Cardiac muscle cell (in vitro differentiated cells and primary cell): ENCODE data around the gene PRR15L. TPM values are rescaled to one million over a fixed set of nuclear protein-coding genes. Genes with fewer than 3 reads are reported as not detected.

Experiments
- DNase-seq, 2 donors: peaks; one replicate each; pipeline versions ENCODE4 v3.0.0 to v3.0.0-alpha.2; 2010 to 2017; ENCODE audit warnings: low read depth in 1 of 2, low spot score in 1 of 2
- H3K27ac ChIP-seq: fragments of 200-600 bp; sonication (generic); 2 replicates; pipeline ENCODE4 v1.5.1; 2016
- H3K27me3 ChIP-seq: fragments of 200-600 bp; sonication (generic); 2 replicates; pipeline ENCODE4 v1.6.0; 2016; ENCODE audit warnings: control low read depth
- H3K36me3 ChIP-seq: fragments of 200-600 bp; sonication (generic); 2 replicates; pipeline ENCODE4 v1.5.1; 2016; ENCODE audit warnings: control low read depth
- H3K4me1 ChIP-seq: fragments of 200-600 bp; sonication (generic); 2 replicates; pipeline ENCODE4 v1.8.1; 2017; ENCODE audit warnings: low read depth, mild to moderate bottlenecking, mixed run types
- H3K4me3 ChIP-seq: fragments of 200-600 bp; sonication (generic); 2 replicates; pipeline ENCODE4 v1.5.1; 2016; ENCODE audit warnings: mild to moderate bottlenecking
- H3K9me3 ChIP-seq: fragments of 200-600 bp; sonication (generic); 2 replicates; pipeline ENCODE4 v1.5.1; 2017; ENCODE audit warnings: low read depth, mild to moderate bottlenecking, control low read depth
- polyA plus RNA-seq: library from polyadenylated mRNA; unstranded; fragments of >200 nt; fragmentation: Nextera tagmentation; extraction: Ambion mirVana; gene quantifications from 2 replicates; pipeline ENCODE4 v1.2.1, GENCODE V29; 2016
- total RNA-seq: library from RNA; depleted of rRNA; stranded (reverse); fragments of >200 nt; gene quantifications from 2 replicates; pipeline ENCODE4 v1.2.3, GENCODE V29; 2016
- TF ChIP-seq, protein P1 (sequence below): IDR thresholded peaks from 2 replicates; pipeline ENCODE4 v1.5.1; 2012; ENCODE audit warnings: low read depth, mild to moderate bottlenecking, low read length

PRR15L gene
- total and polyA plus RNA-seq, 2 experiments from 2014 or later, result not detected

DNA sequence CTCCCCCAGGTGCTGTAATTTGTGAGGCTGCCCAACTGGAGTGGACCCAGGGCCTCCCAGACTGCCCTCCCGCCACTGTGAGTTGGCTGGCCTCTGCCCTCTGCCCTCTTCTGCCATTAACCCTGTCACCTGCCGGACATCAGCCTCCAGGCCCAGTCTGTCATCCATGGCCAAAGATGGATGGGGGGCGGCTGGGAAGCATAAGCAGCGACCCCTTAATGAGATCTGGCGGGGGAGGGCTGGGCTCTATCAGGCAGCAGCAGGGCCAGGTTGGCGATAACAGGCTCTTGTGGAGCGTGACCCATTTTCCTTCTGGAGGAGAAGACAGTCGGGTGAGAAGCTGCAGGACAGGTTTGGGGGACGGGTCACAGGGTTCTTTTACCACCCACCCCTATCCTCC, 38.5 kb upstream of the PRR15L start:
- TF ChIP-seq, protein P1, sequence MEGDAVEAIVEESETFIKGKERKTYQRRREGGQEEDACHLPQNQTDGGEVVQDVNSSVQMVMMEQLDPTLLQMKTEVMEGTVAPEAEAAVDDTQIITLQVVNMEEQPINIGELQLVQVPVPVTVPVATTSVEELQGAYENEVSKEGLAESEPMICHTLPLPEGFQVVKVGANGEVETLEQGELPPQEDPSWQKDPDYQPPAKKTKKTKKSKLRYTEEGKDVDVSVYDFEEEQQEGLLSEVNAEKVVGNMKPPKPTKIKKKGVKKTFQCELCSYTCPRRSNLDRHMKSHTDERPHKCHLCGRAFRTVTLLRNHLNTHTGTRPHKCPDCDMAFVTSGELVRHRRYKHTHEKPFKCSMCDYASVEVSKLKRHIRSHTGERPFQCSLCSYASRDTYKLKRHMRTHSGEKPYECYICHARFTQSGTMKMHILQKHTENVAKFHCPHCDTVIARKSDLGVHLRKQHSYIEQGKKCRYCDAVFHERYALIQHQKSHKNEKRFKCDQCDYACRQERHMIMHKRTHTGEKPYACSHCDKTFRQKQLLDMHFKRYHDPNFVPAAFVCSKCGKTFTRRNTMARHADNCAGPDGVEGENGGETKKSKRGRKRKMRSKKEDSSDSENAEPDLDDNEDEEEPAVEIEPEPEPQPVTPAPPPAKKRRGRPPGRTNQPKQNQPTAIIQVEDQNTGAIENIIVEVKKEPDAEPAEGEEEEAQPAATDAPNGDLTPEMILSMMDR, result no peak
- Histone ChIP-seq H3K27me3 (no peaks in the 10 kb centered on the region), H3K4me1 (peaks cover 34% of the 10 kb centered on the region), H3K27ac (peak overlapping the region; percentile 42), H3K36me3 (no peaks in the 10 kb centered on the region), H3K9me3 (no peaks in the 10 kb centered on the region), H3K4me3 (no peak overlapping the region)
- no peak for DNase-seq

DNA sequence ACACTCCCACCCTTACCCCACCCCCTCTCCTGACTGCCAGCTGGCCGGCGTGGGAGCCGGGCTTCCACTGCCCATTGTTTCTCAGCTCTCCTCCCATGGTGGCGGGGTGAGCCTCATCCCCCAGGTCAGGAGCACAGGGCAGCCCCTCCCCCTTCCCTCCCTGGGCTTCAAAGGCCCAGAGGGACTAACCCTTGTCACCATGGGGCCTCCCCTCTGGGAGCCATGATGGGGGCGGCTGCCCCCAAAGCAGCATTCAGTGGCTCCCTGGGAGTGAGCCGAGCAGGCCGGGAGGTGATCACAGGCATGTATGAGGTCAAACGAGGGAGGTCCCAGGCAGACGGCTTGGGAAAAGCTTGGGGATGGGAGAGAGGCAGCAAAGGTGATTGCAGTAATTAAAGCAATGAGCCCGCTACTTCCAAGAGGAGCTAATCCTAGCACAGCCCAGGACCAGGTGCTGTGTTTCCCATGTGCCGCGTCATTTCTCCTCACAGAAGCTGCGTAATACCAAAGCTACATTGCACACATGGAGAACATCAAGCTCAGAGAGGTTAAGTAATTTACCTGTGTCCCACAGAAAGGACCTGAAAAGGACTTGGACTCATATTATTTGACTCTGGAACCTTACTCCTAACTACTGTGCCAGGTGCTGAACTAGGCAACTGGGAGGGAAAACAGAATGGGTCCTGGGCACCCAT, 37.7 kb upstream of the PRR15L start:
- H3K27me3 ChIP-seq, result no peaks in the 10 kb centered on the region
- no peaks in the 10 kb centered on the region for H3K36me3 ChIP-seq
- no peak overlapping the region for H3K4me3 ChIP-seq
- no peak overlapping the region for H3K27ac ChIP-seq
- TF ChIP-seq, protein P1, result no peak
- H3K9me3 ChIP-seq, result no peaks in the 10 kb centered on the region
- no peak for DNase-seq
- peaks cover 42% of the 10 kb centered on the region for H3K4me1 ChIP-seq

DNA sequence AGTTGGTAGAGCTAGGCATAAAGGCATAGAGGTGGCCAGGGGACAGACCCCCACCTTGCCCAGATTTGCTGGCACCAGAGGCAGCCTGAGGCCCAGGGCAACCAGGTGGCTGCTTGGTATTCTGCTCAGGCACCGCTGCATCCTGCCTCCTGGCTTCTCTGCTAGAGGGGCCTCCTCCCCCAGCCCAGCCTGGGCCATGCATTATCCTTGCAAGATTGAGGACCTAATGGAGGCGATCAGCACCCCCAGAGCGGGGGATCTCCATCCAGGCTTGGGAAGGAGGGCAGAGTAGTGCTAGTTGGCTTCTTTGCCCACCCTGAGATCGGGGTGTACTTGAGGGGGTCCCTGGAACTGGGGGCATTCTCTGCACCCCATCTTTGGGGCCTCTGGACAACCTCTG, 37.0 kb upstream of the PRR15L start:
- Histone ChIP-seq H3K4me1 (peaks cover 43% of the 10 kb centered on the region), H3K9me3 (no peaks in the 10 kb centered on the region), H3K27ac (no peak overlapping the region), H3K36me3 (no peaks in the 10 kb centered on the region), H3K27me3 (no peaks in the 10 kb centered on the region), H3K4me3 (no peak overlapping the region)
- no peak for DNase-seq
- TF ChIP-seq, protein P1, result no peak

GRCh38 chr17:47993964-47994363, 36.3 kb upstream of the PRR15L start:
- no peaks in the 10 kb centered on the region for H3K36me3 ChIP-seq
- no peak overlapping the region for H3K4me3 ChIP-seq
- H3K4me1 ChIP-seq, result peaks cover 49% of the 10 kb centered on the region
- H3K27ac ChIP-seq, result no peak overlapping the region
- H3K27me3 ChIP-seq, result no peaks in the 10 kb centered on the region
- TF ChIP-seq, protein P1, result no peak
- no peaks in the 10 kb centered on the region for H3K9me3 ChIP-seq
- no peak for DNase-seq

DNA sequence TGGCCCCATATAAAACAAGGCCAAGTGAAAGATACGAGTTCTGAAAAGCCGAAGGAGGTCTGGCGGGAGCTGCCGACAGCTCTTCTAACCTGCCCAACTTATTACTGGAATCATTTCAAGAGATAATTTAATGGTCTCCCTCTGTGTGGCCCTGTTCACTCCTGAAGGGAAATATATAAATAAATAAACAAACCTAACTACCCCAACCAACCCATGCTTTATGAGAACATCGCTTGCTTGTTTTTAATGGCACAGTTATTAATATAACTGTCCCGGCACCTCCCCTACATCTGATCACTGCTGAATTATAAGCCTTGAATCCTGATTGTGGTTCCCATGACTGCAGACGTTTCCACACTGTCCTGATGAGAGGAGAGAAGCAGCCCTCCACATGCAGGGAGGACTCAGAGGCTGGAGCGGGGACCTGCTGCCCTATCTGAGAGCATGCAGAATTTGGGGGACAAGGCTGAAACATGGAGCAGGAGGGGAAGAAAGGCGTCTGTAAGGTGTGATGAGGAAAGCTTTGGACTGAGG, 35.4 kb upstream of the PRR15L start:
- Histone ChIP-seq H3K4me3 (no peak overlapping the region), H3K4me1 (peaks cover 49% of the 10 kb centered on the region), H3K27ac (peak overlapping the region; percentile 1), H3K9me3 (no peaks in the 10 kb centered on the region), H3K27me3 (no peaks in the 10 kb centered on the region), H3K36me3 (no peaks in the 10 kb centered on the region)
- DNase-seq, result no peak
- TF ChIP-seq, protein P1, result no peak
